ENCODE data around the gene PALLD.

DNA sequence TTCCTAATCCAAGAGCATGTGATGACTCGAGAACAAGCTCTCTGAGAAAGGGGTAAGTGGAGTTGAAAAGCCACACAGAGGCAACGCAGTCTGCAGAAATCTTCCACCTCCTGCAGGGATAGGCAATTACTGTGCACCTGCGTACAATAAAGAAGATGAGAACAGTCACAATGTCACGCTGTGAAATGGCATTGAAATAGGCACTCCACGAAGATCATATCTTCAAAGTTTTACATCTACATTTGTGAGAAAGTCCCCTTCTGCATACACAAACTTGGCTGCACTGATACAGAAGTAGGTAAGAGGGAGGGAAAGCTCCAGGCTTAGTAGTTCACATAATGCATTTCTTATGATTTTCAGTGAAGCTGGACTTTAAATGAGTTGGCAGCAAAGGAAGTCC, 43.7 kb upstream of the PALLD start:
- TF ChIP-seq, protein P1, sequence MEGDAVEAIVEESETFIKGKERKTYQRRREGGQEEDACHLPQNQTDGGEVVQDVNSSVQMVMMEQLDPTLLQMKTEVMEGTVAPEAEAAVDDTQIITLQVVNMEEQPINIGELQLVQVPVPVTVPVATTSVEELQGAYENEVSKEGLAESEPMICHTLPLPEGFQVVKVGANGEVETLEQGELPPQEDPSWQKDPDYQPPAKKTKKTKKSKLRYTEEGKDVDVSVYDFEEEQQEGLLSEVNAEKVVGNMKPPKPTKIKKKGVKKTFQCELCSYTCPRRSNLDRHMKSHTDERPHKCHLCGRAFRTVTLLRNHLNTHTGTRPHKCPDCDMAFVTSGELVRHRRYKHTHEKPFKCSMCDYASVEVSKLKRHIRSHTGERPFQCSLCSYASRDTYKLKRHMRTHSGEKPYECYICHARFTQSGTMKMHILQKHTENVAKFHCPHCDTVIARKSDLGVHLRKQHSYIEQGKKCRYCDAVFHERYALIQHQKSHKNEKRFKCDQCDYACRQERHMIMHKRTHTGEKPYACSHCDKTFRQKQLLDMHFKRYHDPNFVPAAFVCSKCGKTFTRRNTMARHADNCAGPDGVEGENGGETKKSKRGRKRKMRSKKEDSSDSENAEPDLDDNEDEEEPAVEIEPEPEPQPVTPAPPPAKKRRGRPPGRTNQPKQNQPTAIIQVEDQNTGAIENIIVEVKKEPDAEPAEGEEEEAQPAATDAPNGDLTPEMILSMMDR (IDR thresholded peaks at IDR 0.05), result no peak
- no peak for TF ChIP-seq NR2C2 (CRISPR knock-in tag; IDR thresholded peaks at IDR 0.05)
- TF ChIP-seq, protein P2, sequence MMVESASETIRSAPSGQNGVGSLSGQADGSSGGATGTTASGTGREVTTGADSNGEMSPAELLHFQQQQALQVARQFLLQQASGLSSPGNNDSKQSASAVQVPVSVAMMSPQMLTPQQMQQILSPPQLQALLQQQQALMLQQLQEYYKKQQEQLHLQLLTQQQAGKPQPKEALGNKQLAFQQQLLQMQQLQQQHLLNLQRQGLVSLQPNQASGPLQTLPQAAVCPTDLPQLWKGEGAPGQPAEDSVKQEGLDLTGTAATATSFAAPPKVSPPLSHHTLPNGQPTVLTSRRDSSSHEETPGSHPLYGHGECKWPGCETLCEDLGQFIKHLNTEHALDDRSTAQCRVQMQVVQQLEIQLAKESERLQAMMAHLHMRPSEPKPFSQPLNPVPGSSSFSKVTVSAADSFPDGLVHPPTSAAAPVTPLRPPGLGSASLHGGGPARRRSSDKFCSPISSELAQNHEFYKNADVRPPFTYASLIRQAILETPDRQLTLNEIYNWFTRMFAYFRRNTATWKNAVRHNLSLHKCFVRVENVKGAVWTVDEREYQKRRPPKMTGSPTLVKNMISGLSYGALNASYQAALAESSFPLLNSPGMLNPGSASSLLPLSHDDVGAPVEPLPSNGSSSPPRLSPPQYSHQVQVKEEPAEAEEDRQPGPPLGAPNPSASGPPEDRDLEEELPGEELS (CRISPR knock-in tag; IDR thresholded peaks at IDR 0.05), result no peak
- TF ChIP-seq CREB1 (CRISPR knock-in tag; IDR thresholded peaks at IDR 0.05), result no peak
- TF ChIP-seq, protein P3, sequence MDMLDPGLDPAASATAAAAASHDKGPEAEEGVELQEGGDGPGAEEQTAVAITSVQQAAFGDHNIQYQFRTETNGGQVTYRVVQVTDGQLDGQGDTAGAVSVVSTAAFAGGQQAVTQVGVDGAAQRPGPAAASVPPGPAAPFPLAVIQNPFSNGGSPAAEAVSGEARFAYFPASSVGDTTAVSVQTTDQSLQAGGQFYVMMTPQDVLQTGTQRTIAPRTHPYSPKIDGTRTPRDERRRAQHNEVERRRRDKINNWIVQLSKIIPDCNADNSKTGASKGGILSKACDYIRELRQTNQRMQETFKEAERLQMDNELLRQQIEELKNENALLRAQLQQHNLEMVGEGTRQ (CRISPR knock-in tag; IDR thresholded peaks at IDR 0.05), result no peak
- TF ChIP-seq GABPB1 (CRISPR knock-in tag; IDR thresholded peaks at IDR 0.05), result no peak
- TF ChIP-seq, protein P4, sequence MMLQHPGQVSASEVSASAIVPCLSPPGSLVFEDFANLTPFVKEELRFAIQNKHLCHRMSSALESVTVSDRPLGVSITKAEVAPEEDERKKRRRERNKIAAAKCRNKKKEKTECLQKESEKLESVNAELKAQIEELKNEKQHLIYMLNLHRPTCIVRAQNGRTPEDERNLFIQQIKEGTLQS (CRISPR knock-in tag; conservative IDR thresholded peaks at IDR 0.05), result no peak
- TF ChIP-seq, protein P5, sequence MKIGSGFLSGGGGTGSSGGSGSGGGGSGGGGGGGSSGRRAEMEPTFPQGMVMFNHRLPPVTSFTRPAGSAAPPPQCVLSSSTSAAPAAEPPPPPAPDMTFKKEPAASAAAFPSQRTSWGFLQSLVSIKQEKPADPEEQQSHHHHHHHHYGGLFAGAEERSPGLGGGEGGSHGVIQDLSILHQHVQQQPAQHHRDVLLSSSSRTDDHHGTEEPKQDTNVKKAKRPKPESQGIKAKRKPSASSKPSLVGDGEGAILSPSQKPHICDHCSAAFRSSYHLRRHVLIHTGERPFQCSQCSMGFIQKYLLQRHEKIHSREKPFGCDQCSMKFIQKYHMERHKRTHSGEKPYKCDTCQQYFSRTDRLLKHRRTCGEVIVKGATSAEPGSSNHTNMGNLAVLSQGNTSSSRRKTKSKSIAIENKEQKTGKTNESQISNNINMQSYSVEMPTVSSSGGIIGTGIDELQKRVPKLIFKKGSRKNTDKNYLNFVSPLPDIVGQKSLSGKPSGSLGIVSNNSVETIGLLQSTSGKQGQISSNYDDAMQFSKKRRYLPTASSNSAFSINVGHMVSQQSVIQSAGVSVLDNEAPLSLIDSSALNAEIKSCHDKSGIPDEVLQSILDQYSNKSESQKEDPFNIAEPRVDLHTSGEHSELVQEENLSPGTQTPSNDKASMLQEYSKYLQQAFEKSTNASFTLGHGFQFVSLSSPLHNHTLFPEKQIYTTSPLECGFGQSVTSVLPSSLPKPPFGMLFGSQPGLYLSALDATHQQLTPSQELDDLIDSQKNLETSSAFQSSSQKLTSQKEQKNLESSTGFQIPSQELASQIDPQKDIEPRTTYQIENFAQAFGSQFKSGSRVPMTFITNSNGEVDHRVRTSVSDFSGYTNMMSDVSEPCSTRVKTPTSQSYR (CRISPR knock-in tag; IDR thresholded peaks at IDR 0.05), result no peak
- no peak for TF ChIP-seq FOXJ3 (CRISPR knock-in tag; IDR thresholded peaks at IDR 0.05; ENCODE audit: borderline replicate concordance)

All from WTC11 (cell line).